PC-3 (cell line): ENCODE results near the gene PRRT4. TPM values are rescaled to one million over a fixed set of nuclear protein-coding genes. Genes with fewer than 3 reads are reported as not detected.

Source experiments
- ATAC-seq: fragments of 200-7000 bp; cut with Tn5 transposase; 2 replicates; pipeline ENCODE4 v1.9.1; 2020; ENCODE audit warnings: mild to moderate bottlenecking, moderate library complexity
- BruUV-seq: library from RNA; stranded (reverse); fragments of 400-500 nt; replicated peaks from 2 replicates; lab custom pipeline; 2021; lab: Mats Ljungman, UMichigan
- CTCF ChIA-PET: fragments of 300-600 bp; sonication (Branson Sonifier 250); formaldehyde crosslinking; loops from one replicate; lab custom pipeline; 2022; ENCODE audit warnings: antibody characterized with exemption; lab: Charles Lee
- POLR2A ChIA-PET: fragments of 300-600 bp; sonication (Branson Sonifier 250); formaldehyde crosslinking; loops from one replicate; lab custom pipeline; 2022; ENCODE audit warnings: antibody characterized with exemption; ENCODE audit not compliant: unreplicated experiment; lab: Charles Lee
- DNase-seq: peaks from one replicate; pipeline ENCODE4 v3.0.0-alpha.2; 2015
- H2AFZ ChIP-seq: fragments of 300-600 bp; sonication (generic); 2 replicates; pipeline ENCODE4 v1.6.0; 2016; ENCODE audit warnings: antibody characterized with exemption, low read length
- H3F3A ChIP-seq: fragments of 300-600 bp; sonication (generic); one replicate; pipeline ENCODE4 v1.6.0; 2017; ENCODE audit warnings: antibody characterized with exemption, low read length, control low read depth, mild to moderate bottlenecking; ENCODE audit not compliant: unreplicated experiment
- H3K27ac ChIP-seq: fragments of 300-600 bp; sonication (generic); 2 replicates; pipeline ENCODE4 v1.5.1; 2016; ENCODE audit warnings: mild to moderate bottlenecking, low read length
- H3K27me3 ChIP-seq: fragments of 300-600 bp; sonication (generic); 2 replicates; pipeline ENCODE4 v1.6.1; 2016; ENCODE audit warnings: low read length, mixed read lengths
- H3K36me3 ChIP-seq: fragments of 300-600 bp; sonication (generic); 2 replicates; pipeline ENCODE4 v1.6.1; 2016; ENCODE audit warnings: low read depth, mixed run types, low read length, mixed read lengths
- H3K4me1 ChIP-seq: fragments of 300-600 bp; sonication (generic); 2 replicates; pipeline ENCODE4 v1.5.1; 2016; ENCODE audit warnings: low read length; ENCODE audit not compliant: insufficient read depth
- H3K4me2 ChIP-seq: fragments of 300-600 bp; sonication (generic); 2 replicates; pipeline ENCODE4 v1.6.0; 2016; ENCODE audit warnings: low read length
- H3K4me3 ChIP-seq: fragments of 300-600 bp; sonication (generic); 2 replicates; pipeline ENCODE4 v1.5.1; 2016; ENCODE audit warnings: mild to moderate bottlenecking, low read length, mixed read lengths
- H3K79me2 ChIP-seq: fragments of 300-600 bp; sonication (generic); 2 replicates; pipeline ENCODE4 v1.6.1; 2017; ENCODE audit warnings: low read length, mixed read lengths
- H3K9ac ChIP-seq: fragments of 300-600 bp; sonication (generic); 2 replicates; pipeline ENCODE4 v1.6.0; 2016; ENCODE audit warnings: mild to moderate bottlenecking, low read length
- H3K9me2 ChIP-seq: fragments of 300-600 bp; sonication (generic); replicated peaks from 2 replicates; pipeline ENCODE4 v1.6.1; 2016; ENCODE audit warnings: mixed run types, low read length, mixed read lengths
- H3K9me3 ChIP-seq: fragments of 300-600 bp; sonication (generic); 2 replicates; pipeline ENCODE4 v1.6.1; 2016; ENCODE audit warnings: low read length, mixed read lengths
- H4K20me1 ChIP-seq: fragments of 300-600 bp; sonication (generic); 2 replicates; pipeline ENCODE4 v1.6.1; 2016; ENCODE audit warnings: low read length, mixed read lengths
- CTCF ChIP-seq: fragments of 300-600 bp; sonication (generic); conservative IDR thresholded peaks from 2 replicates; pipeline ENCODE4 v1.5.1; 2017; ENCODE audit warnings: antibody characterized with exemption, low read depth, mild to moderate bottlenecking, low read length
- EZH2 ChIP-seq: fragments of 300-600 bp; sonication (generic); IDR thresholded peaks from one replicate; pipeline ENCODE4 v1.6.1; 2017; ENCODE audit warnings: antibody characterized with exemption, mild to moderate bottlenecking, low read length; ENCODE audit not compliant: unreplicated experiment
- EZH2phosphoT487 ChIP-seq: fragments of 300-600 bp; sonication (generic); IDR thresholded peaks from 2 replicates; pipeline ENCODE4 v1.6.1; 2018; ENCODE audit warnings: mild to moderate bottlenecking, antibody characterized with exemption, low read length, borderline replicate concordance
- intact Hi-C: fragments of 100-400 bp; cut with micrococcal nuclease; formaldehyde crosslinking; loops from 2 replicates; pipeline ENCODE4 v1.9.0; 2023
- total RNA-seq: library from RNA; depleted of rRNA; stranded (reverse); fragments of >200 nt; gene quantifications from 2 replicates; pipeline ENCODE4 v1.2.3, GENCODE V29; 2014

Gene PRRT4
- total RNA-seq, 1 experiment from 2014 or later, result 0.36 TPM

GRCh38 chr7:128398841-128399135 is 37.3 kb upstream of the PRRT4 start:
- no peak for DNase-seq
- TF ChIP-seq CTCF, result no peak
- TF ChIP-seq EZH2phosphoT487, result no peak
- no peak for TF ChIP-seq EZH2
- intact Hi-C loops, result loop anchor here (1.0 kb wide), 1 partner anchor 27 kb away; no protein-coding TSS in a partner anchor
- no peak overlapping the region for H3K27ac ChIP-seq
- POLR2A ChIA-PET, result no interaction called here
- no peaks in the 10 kb centered on the region for H3K9me3 ChIP-seq
- H3K9ac ChIP-seq, result no peak overlapping the region
- H2AFZ ChIP-seq, result no peak overlapping the region
- no peaks in the 10 kb centered on the region for H3K27me3 ChIP-seq
- peak; percentile 60 for ATAC-seq
- H3K79me2 ChIP-seq, result peaks cover 13% of the 10 kb centered on the region
- H3K4me2 ChIP-seq, result no peak overlapping the region
- peaks cover 49% of the 10 kb centered on the region for H3K36me3 ChIP-seq
- H3K4me3 ChIP-seq, result no peak overlapping the region
- H3F3A ChIP-seq, result no peaks in the 10 kb centered on the region
- H3K9me2 ChIP-seq, result no peaks in the 10 kb centered on the region
- peaks cover 2% of the 10 kb centered on the region for H3K4me1 ChIP-seq
- BruUV-seq, result no TSS peak
- CTCF ChIA-PET, result no interaction called here
- peaks cover 4% of the 10 kb centered on the region; the same call in 1 of the 2 replicates for H4K20me1 ChIP-seq

- H3K9ac ChIP-seq, result no peak overlapping the region
- no peaks in the 10 kb centered on the region for H3K27me3 ChIP-seq
- TF ChIP-seq CTCF, result peak; percentile 86
- TF ChIP-seq EZH2, result no peak
- no peak overlapping the region for H3K4me3 ChIP-seq
- H3K9me2 ChIP-seq, result no peaks in the 10 kb centered on the region
- H4K20me1 ChIP-seq, result no peaks in the 10 kb centered on the region
- POLR2A ChIA-PET, result no interaction called here
- CTCF ChIA-PET, result no interaction called here
- no peak overlapping the region for H2AFZ ChIP-seq
- H3F3A ChIP-seq, result no peaks in the 10 kb centered on the region
- no peaks in the 10 kb centered on the region for H3K9me3 ChIP-seq
- no peak overlapping the region for H3K27ac ChIP-seq
- peaks cover 7% of the 10 kb centered on the region for H3K79me2 ChIP-seq
- H3K4me1 ChIP-seq, result no peaks in the 10 kb centered on the region
- BruUV-seq, result no TSS peak
- intact Hi-C loops, result loop anchor here (1.0 kb wide), 1 partner anchor 27 kb away; no protein-coding TSS in a partner anchor
- DNase-seq (peak; percentile 65), ATAC-seq (peak; percentile 82)
- H3K4me2 ChIP-seq, result no peak overlapping the region
- peaks cover 49% of the 10 kb centered on the region for H3K36me3 ChIP-seq
Measured at GRCh38 chr7:128398016-128398840, 36.7 kb upstream of the PRRT4 start.

GRCh38 chr7:128396357-128396756 is 34.9 kb upstream of the PRRT4 start:
- Histone ChIP-seq H3F3A (no peaks in the 10 kb centered on the region), H3K4me3 (no peak overlapping the region), H3K4me1 (no peaks in the 10 kb centered on the region), H3K9ac (no peak overlapping the region), H3K9me3 (no peaks in the 10 kb centered on the region), H2AFZ (no peak overlapping the region), H3K9me2 (no peaks in the 10 kb centered on the region), H3K27me3 (no peaks in the 10 kb centered on the region), H3K79me2 (no peaks in the 10 kb centered on the region), H3K36me3 (peaks cover 40% of the 10 kb centered on the region), H3K4me2 (no peak overlapping the region), H3K27ac (no peak overlapping the region), H4K20me1 (no peaks in the 10 kb centered on the region)
- POLR2A ChIA-PET, result no interaction called here
- ATAC-seq (no peak), DNase-seq (no peak)
- no peak for TF ChIP-seq EZH2
- no peak for TF ChIP-seq EZH2phosphoT487
- TF ChIP-seq CTCF, result no peak
- intact Hi-C loops, result no loop called here
- BruUV-seq, result no TSS peak
- CTCF ChIA-PET, result no interaction called here
